ENCODE data around the gene CCP110.

DNA sequence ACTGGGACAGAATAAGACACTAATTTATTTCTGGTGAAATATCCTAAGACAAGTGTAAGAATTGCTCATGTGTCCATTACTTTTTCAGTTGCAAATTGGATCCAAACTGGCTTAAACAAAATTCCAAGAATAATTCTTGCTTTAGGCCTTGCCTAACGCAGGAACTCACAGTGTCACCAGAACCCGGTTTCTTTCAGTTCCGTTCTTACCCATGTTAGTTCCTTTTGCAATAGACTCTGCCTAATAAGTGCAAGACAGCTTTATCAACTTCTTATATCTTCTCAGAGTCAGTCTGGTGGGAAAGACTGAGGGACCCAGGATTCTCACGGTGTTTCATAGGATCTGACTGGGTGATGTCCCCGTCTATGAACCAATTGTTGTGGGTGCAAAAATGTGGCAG lies 26.6 kb upstream of the CCP110 start:
- TF ChIP-seq, protein P1, sequence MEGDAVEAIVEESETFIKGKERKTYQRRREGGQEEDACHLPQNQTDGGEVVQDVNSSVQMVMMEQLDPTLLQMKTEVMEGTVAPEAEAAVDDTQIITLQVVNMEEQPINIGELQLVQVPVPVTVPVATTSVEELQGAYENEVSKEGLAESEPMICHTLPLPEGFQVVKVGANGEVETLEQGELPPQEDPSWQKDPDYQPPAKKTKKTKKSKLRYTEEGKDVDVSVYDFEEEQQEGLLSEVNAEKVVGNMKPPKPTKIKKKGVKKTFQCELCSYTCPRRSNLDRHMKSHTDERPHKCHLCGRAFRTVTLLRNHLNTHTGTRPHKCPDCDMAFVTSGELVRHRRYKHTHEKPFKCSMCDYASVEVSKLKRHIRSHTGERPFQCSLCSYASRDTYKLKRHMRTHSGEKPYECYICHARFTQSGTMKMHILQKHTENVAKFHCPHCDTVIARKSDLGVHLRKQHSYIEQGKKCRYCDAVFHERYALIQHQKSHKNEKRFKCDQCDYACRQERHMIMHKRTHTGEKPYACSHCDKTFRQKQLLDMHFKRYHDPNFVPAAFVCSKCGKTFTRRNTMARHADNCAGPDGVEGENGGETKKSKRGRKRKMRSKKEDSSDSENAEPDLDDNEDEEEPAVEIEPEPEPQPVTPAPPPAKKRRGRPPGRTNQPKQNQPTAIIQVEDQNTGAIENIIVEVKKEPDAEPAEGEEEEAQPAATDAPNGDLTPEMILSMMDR (conservative IDR thresholded peaks at IDR 0.05; ENCODE audit: low read depth, low read length): no peak
- TF ChIP-seq EZH2 (IDR thresholded peaks at IDR 0.05; ENCODE audit: borderline replicate concordance, low read depth, low read length, poor library complexity, severe bottlenecking): no peak
